Inferior parietal cortex (tissue), 1 donor: ENCODE results near the gene ZSWIM4.
A peak's percentile ranks its signal among the peaks of the same experiment; 100 is the strongest.
"Not testable (repeated sequence)": the region's sequence is repeated elsewhere in the genome, so short reads cannot be mapped to it uniquely, and the experiment has no call there.

Experiments
- DNase-seq: peaks from one replicate; pipeline ENCODE4 v3.0.0-alpha.2; 2016; ENCODE audit errors: extremely low spot score

Gene ZSWIM4

GRCh38 chr19:13778398-13778797 is 16.8 kb upstream of the ZSWIM4 start:
- no peak for DNase-seq

DNA sequence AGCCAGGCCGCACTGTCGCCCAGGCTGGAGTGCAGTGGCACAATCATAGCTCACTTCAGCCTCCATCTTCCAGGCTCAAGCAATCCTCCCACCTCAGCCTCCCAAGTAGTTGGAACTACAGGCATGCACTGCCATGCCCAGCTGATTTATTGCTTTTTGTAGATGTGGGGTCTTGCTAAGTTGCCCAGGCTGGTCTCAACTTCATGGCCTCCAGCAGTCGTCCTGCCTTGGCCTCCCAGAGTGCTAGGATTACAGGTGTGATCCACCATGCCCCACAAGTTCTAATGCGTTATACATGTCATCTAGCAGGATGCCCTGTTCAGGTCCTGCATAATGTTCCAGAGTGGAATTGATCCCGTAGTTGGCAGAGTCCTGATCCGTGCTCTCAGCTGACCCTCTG is 16.4 kb upstream of the ZSWIM4 start:
- DNase-seq = no peak

GRCh38 chr19:13779794-13780193 is 15.4 kb upstream of the ZSWIM4 start:
- not testable (repeated sequence) for DNase-seq

DNA sequence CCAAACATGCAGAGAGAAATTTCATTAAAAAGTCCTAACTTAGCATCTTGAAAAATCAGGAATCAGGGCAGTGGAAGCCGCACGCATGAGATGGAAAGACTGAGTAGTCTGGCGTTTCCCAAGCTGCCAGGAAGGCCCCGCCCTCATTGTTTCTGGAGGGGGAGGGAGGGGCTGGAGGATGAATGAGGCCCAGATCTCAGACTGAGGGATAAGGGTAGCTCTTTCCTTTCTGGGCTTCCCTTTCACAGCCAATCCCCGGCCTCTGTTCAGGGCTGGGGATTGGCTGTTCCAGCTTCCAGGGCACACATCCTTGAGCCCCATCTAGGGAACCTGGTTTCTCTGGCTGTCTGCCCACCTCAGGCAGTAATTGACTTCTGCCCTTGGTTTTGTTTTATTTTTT is 13.7 kb upstream of the ZSWIM4 start:
- no peak for DNase-seq

GRCh38 chr19:13782537-13782936 is 12.7 kb upstream of the ZSWIM4 start:
- no peak for DNase-seq

DNA sequence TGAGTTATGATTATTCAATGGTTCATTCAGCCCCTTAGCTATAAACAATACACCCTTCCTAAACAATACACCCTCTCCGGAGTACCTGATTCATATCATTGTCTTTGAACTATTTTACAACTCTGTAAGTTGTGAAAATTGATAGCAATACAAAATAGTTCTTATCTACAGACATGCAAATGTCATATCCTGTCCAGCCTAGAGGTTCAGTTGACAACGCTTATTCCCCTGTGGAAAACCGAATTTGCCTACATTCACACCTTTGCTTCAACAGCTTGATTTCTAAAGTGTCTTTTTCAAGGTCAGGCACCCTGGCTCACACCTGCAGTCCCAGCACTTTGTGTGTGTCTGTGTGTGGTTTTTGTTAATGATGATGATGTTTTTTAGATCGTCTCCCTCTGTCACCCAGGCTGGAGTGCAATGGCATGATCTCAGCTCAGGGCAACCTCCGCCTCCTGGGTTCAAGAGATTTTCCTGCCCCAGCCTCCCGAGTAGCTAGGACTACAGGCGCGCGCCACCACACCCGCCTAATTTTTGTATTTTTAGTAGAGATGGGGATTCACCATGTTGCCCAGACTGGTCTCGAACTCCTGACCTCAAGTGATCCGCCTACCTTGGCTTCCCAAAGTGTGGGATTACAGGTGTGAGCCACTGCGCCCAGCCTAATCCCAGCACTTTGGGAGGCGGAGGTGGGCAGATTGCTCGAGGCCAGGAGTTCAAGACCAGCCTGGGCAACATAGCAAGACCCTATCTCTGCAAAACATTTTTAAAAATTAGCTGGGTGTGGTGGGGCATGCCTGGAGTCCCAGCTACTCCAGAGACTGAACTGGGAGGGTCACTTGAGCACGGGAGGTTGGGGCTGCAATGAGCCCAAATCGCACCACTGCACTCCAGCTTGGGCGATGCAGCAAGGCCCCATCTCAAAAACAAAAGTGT is 11.4 kb upstream of the ZSWIM4 start:
- no peak for DNase-seq

GRCh38 chr19:13784731-13785452 is 10.4 kb upstream of the ZSWIM4 start:
- DNase-seq = peak; percentile 33

GRCh38 chr19:13788991-13789390 is 6.3 kb upstream of the ZSWIM4 start:
- no peak for DNase-seq

DNA sequence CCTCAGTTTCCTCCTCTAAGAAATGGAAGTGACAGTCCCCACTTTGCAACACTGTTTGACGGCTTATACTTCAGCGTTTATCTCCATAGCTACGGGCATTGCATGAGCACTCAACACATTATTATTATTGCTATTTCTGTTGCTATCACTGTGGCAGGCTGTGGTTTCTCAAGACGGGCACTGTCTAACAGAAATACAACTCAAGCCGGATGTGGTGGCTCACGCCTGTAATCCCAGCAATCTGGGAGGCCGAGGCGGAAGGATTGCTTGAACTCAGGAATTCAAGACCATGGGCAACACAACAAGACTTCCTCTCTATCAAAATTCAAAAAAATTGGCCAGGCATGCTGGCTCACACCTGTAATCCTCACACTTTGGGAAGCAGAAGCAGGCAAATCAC is 4.9 kb upstream of the ZSWIM4 start:
- DNase-seq = no peak

GRCh38 chr19:13793317-13793716 is 1.9 kb upstream of the ZSWIM4 start:
- DNase-seq = not testable (repeated sequence)

GRCh38 chr19:13794398-13794756 is 866 bp upstream of the ZSWIM4 start:
- no peak for DNase-seq

DNA sequence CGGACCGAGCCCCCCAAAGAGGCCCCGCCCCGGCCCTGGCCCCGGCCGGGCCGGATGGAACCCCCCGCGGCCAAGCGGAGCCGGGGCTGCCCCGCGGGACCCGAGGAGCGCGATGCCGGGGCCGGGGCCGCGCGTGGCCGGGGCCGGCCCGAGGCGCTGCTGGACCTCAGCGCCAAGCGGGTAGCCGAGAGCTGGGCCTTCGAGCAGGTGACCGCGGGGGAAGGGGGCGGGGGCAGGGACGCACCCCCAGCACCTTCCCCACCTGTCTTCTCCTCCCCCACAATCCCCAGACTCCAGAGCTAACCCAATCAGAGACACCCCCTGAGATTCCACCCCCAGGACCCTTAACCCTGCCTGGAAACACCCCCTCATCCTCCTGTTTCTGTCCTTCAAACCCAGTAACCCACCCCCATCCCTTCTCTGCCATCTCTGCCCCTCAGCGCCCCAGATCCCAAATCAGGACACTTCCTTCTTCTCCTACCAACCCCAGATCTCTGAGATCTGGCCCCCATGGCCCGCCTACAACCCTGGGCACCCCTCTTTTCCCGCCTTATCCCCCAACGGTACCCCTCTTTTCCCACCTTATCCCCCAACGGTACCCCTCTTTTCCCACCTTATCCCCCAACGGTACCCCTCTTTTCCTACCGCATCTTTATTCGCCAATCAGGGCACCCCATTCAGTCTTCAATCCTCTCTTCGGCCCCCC is 505 bp downstream of the ZSWIM4 start:
- DNase-seq = no peak

- DNase-seq = no peak
Measured at GRCh38 chr19:13796301-13797057, 1.2 kb downstream of the ZSWIM4 start.

DNA sequence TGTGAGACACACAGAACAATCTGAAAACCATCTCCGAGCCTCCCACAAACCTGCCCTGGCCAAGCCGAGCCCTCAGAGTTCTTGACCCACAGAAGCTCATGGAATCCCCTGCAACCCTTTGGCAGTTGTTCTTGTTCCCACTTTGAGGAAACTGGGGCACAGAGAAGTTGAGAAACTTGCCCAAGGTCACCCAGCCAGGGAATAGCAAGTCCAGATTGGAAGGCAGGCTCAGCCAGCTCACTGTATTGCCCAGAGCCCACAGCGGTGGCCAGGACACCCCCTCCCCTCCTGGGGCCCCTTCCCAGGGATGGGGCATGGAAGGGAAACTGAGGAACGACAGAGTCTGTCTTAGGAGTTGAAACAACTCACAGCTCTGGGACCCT is 1.8 kb downstream of the ZSWIM4 start:
- DNase-seq = no peak

DNA sequence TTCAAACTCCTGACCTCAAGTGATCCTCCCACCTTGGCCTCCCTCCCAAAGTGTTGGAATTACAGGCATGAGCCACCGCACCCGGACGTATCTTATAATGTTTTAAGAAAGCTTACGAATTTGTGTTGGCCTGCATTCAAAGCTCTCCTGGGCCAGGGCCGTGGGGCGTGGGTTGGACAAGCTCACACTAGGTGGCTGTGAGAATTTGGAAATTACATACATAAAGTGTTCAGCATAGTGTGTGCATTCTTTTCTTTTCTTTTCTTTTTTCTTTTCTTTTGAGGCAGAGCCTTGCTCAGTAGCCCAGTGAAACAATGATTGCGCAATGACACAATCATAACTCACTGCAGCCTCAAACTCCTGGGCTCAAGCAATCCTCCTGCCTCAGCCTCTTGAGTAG is 2.6 kb downstream of the ZSWIM4 start:
- DNase-seq = no peak

DNA sequence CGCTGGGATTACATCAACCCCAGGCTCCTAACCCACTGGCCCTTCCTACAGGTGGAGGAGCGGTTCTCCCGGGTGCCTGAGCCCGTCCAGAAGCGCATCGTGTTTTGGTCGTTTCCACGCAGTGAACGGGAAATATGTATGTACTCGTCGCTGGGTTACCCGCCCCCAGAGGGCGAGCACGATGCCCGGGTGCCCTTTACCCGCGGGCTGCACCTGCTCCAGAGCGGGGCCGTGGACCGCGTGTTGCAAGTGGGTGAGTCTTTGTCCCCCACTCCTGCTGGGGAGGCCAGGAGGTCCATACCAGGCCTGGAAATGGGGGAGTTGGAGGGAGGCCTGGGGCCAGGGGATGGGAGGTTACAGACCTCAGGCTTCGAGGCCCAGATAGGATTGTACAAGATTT is 4.4 kb downstream of the ZSWIM4 start:
- DNase-seq = no peak

DNA sequence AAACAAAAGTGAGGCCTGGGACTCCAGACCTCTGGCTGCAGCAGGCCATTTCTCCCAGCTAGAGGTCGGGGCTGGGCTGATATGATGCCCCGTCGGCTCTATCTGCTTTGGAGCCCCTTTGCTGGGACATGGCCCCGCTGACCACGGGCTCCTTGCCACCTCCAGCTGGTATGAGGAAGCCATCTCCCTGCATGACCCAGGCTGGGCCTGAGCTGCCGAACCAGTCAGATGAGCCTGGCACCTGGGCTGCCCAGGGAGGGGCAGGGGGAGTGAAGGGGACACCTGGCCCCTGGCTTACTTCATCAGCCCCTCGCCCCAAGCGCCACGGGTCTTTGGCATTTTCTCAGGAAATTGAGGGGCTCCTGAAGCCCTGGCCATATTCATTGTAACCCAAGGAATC is 7.8 kb downstream of the ZSWIM4 start:
- DNase-seq = no peak

DNA sequence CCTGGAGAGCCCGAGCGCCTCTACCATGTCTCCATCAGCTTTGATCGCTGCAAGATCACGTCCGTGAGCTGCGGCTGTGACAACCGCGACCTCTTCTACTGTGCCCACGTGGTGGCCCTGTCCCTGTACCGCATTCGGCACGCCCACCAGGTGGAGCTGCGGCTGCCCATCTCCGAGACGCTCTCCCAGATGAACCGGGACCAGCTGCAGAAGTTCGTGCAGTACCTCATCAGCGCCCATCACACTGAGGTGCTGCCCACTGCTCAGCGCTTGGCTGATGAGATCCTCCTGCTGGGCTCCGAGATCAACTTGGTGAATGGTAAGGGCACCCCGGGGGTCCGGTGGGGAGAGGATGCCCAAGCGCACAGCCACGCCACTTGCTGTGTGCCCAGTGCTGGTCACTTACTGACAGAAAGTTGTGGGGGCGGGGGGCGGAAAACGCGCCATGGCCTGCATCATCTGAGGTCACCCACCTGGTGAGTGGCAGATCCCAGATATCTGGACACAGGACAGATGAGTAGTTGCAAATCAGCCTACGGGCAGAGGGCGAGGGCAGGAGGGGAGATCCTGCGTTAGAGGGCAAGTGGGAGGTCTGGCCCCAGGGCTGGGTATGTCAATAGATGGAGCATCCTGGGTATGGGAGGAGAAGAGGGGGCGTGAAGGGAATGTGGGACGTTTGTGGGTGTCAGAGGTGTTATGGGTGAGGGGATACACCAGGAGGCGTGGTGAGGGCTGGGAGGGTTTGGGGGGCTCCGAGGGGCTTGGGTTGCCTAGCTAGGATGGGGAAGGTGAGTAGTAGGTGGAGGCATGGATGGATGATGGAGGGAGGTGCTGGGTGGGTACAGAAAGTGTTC is 9.8 kb downstream of the ZSWIM4 start:
- DNase-seq = no peak

GRCh38 chr19:13806728-13807127 is 11.5 kb downstream of the ZSWIM4 start:
- no peak for DNase-seq

DNA sequence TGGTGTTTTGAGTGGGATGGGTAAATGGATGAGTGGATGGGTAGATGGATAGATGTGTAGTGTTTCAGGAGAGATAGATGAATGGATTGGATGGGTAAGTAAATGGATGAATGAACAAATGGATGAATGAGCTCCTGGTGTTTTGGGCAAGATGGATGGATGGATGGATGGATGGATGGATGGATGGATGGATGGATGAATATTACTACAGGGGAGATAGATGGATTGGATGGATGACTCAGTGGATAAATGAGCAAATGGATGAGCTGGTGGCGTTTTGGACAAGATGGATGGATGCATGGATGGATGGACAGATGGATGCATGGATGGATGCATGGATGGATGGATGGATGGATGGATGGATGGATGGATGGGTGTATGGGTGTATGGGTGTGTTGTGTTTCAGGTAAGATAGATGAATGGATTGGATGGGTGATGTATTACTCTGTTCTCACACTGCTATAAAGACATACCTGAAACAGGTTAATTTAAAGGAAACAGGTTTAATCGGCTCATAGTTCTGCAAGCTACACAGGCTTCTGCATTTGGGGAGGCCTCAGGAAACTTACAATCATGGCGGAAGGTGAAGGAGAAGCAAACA is 12.3 kb downstream of the ZSWIM4 start:
- DNase-seq = no peak
